Effector memory CD8-positive, alpha-beta T cell (primary cell): Measurements from ENCODE around the gene SPAG4.

Experiments used
- ATAC-seq: fragments of 150-1000 bp; cut with Tn5 transposase; replicated peaks from 2 replicates; pipeline ENCODE4 v1.10.0; 2021; ENCODE audit warnings: mild to moderate bottlenecking, moderate library complexity
- DNase-seq, 3 experiments: peaks; one replicate each; pipeline ENCODE4 v3.0.0; 2021
- H3K27ac Mint-ChIP-seq, 2 donors: one replicate each; pipeline ENCODE4 v1.8.0; 2022; ENCODE audit warnings: mild to moderate bottlenecking in 2 of 2, mixed read lengths in 2 of 2, moderate library complexity in 2 of 2
- H3K27me3 Mint-ChIP-seq, 2 donors: one replicate each; pipeline ENCODE4 v1.8.0; 2022; ENCODE audit warnings: mixed read lengths in 2 of 2
- H3K36me3 Mint-ChIP-seq: one replicate; pipeline ENCODE4 v1.8.0; 2022; ENCODE audit warnings: mild to moderate bottlenecking, moderate library complexity, mixed read lengths; ENCODE audit not compliant: insufficient read depth
- H3K4me1 Mint-ChIP-seq, 2 donors: one replicate each; pipeline ENCODE4 v1.8.0; 2022; ENCODE audit warnings: low read depth in 2 of 2, mixed read lengths in 2 of 2
- H3K4me3 Mint-ChIP-seq, 2 donors: one replicate each; pipeline ENCODE4 v1.8.0; 2022; ENCODE audit warnings: mild to moderate bottlenecking in 2 of 2, mixed read lengths in 2 of 2, moderate library complexity in 2 of 2
- H3K9me3 Mint-ChIP-seq, 2 donors: one replicate each; pipeline ENCODE4 v1.8.0; 2022; ENCODE audit warnings: mixed read lengths in 2 of 2

The SPAG4 gene

GRCh38 chr20:35638751-35639150, 23.1 kb downstream of the SPAG4 start:
- Mint-ChIP-seq H3K4me1 (peaks cover 60 to 73% of the 10 kb centered on the region in 2 donors), H3K9me3 (no peaks in the 10 kb centered on the region), H3K27me3 (no peaks in the 10 kb centered on the region), H3K36me3 (peaks cover 6% of the 10 kb centered on the region), H3K27ac (no peak overlapping the region), H3K4me3 (no peak overlapping the region)
- ATAC-seq (no peak), DNase-seq (no peak)

GRCh38 chr20:35640724-35641123, 25.1 kb downstream of the SPAG4 start:
- Mint-ChIP-seq H3K36me3 (peaks cover 1% of the 10 kb centered on the region), H3K27ac (peak overlapping the region; percentile 9 to 45), H3K27me3 (no peaks in the 10 kb centered on the region), H3K4me1 (peaks cover 71 to 80% of the 10 kb centered on the region in 2 donors), H3K4me3 (no peak overlapping the region), H3K9me3 (no peaks in the 10 kb centered on the region)
- ATAC-seq (no peak), DNase-seq (no peak)

DNA sequence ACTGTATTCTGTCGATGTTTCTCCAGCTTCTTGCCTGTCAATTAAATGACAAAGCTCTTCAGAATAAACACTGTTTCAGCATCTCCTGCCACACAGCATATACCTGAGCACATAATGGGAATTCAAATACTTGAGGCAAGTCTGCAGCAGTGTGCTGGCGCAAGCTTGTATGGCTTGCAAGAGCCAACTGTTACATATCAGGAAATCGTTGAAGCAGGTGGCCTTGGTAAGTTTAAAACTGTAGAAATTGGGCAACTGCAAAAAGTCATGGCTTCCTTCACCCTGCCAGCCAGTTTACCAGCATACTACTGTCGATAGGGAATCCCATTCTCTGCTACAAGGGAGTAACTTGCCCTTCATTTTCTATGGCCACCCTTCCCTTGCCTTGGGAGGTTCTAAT, 26.1 kb downstream of the SPAG4 start:
- no peak for DNase-seq
- no peaks in the 10 kb centered on the region for H3K9me3 Mint-ChIP-seq
- no peak overlapping the region for H3K4me3 Mint-ChIP-seq
- no peak for ATAC-seq
- H3K27ac Mint-ChIP-seq: peak overlapping the region; percentile 9 to 45
- peaks cover 71 to 82% of the 10 kb centered on the region in 2 donors for H3K4me1 Mint-ChIP-seq
- H3K36me3 Mint-ChIP-seq: peaks cover 2% of the 10 kb centered on the region
- H3K27me3 Mint-ChIP-seq: no peaks in the 10 kb centered on the region

GRCh38 chr20:35643045-35643444, 27.4 kb downstream of the SPAG4 start:
- no peaks in the 10 kb centered on the region for H3K9me3 Mint-ChIP-seq
- ATAC-seq (no peak), DNase-seq (no peak)
- H3K36me3 Mint-ChIP-seq: peaks cover 7% of the 10 kb centered on the region
- H3K4me3 Mint-ChIP-seq: no peak overlapping the region
- H3K27me3 Mint-ChIP-seq: no peaks in the 10 kb centered on the region
- H3K4me1 Mint-ChIP-seq: peaks cover 60 to 74% of the 10 kb centered on the region in 2 donors
- peak overlapping the region; percentile 5 to 9 for H3K27ac Mint-ChIP-seq

GRCh38 chr20:35644806-35645205, 29.2 kb downstream of the SPAG4 start:
- Mint-ChIP-seq H3K9me3 (no peaks in the 10 kb centered on the region), H3K36me3 (peaks cover 7% of the 10 kb centered on the region), H3K4me3 (peak overlapping the region in 1 of 2 donors; percentile 5), H3K4me1 (peaks cover 66 to 85% of the 10 kb centered on the region in 2 donors), H3K27me3 (no peaks in the 10 kb centered on the region), H3K27ac (peak overlapping the region; percentile 51 to 86)
- DNase-seq (no peak), ATAC-seq (no peak)

- Mint-ChIP-seq H3K36me3 (peaks cover 13% of the 10 kb centered on the region), H3K27me3 (no peaks in the 10 kb centered on the region), H3K9me3 (no peaks in the 10 kb centered on the region), H3K4me3 (no peak overlapping the region), H3K4me1 (peaks cover 44 to 63% of the 10 kb centered on the region in 2 donors), H3K27ac (peak overlapping the region; percentile 28 to 51)
- ATAC-seq: no peak
- no peak for DNase-seq
Measured at GRCh38 chr20:35648836-35649235, 33.2 kb downstream of the SPAG4 start.

- H3K9me3 Mint-ChIP-seq: no peaks in the 10 kb centered on the region
- peak overlapping the region in 1 of 2 donors; percentile 67 for H3K27ac Mint-ChIP-seq
- H3K27me3 Mint-ChIP-seq: no peaks in the 10 kb centered on the region
- peaks cover 13% of the 10 kb centered on the region for H3K36me3 Mint-ChIP-seq
- no peak for DNase-seq
- ATAC-seq: no peak
- peaks cover 28 to 46% of the 10 kb centered on the region in 2 donors for H3K4me1 Mint-ChIP-seq
- no peak overlapping the region for H3K4me3 Mint-ChIP-seq
Measured at GRCh38 chr20:35650632-35651031, 35.0 kb downstream of the SPAG4 start.

DNA sequence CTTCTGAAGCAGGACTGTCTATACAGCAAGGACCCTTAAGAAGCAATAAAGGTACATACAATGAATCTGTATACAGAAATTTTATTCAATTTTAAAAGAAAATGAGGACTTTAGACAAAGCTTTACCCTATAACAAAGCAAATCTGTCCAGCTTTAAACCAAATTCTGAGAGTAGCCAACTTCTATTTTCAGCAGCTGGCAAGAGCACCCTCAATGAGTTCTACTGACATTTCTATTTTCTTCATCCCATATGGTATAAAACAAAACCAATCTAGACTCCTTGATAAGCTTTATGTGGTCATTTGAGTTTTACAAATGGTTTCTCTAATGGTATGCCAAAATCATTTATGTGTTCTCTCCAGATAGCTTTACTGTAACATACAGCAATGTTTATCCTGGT, 36.3 kb downstream of the SPAG4 start:
- H3K27me3 Mint-ChIP-seq: no peaks in the 10 kb centered on the region
- ATAC-seq: no peak
- no peaks in the 10 kb centered on the region for H3K9me3 Mint-ChIP-seq
- DNase-seq: no peak
- peak overlapping the region in 1 of 2 donors; percentile 67 for H3K27ac Mint-ChIP-seq
- peaks cover 24 to 41% of the 10 kb centered on the region in 2 donors for H3K4me1 Mint-ChIP-seq
- H3K4me3 Mint-ChIP-seq: no peak overlapping the region
- peaks cover 19% of the 10 kb centered on the region for H3K36me3 Mint-ChIP-seq

DNA sequence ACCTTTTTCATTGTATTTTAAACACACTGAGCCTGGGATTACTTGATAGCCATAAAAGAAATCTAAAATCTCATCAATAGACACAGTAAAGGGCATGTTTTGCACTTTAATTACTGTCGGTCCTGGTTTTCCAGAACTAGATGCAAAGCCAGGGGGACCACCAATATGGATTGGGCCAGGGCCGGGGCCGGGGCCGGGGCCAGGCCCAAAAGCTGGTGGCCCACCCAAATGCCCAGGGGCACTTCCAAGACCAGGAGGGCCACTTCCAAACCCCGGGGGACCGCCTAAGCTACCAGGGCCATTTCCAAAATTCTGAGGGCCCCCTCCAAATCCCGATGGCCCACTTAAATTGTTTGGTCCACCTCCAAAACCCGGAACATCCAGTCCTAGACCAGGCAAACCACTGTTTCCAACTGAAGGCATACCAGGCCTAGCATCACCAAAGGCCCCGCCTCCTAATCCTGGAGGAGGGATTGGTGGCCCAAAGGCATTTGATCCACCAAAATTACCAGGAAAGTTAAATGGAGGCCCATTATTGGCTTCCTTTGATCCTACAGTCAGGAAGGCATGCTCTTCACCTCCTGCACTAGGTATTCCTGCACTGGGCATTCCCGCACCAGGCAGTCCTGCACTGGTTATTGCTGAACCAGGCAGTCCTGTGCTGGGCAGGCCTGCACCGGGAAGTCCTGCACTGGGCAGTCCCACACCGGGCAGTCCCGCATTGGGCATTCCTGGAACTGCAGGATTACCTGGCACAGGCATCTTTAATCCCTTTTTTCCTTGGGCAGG, 37.2 kb downstream of the SPAG4 start:
- H3K36me3 Mint-ChIP-seq: peaks cover 17% of the 10 kb centered on the region
- H3K4me1 Mint-ChIP-seq: peaks cover 29 to 44% of the 10 kb centered on the region in 2 donors
- H3K27ac Mint-ChIP-seq: no peak overlapping the region
- no peak for ATAC-seq
- no peaks in the 10 kb centered on the region for H3K27me3 Mint-ChIP-seq
- DNase-seq: no peak
- H3K4me3 Mint-ChIP-seq: no peak overlapping the region
- no peaks in the 10 kb centered on the region for H3K9me3 Mint-ChIP-seq

DNA sequence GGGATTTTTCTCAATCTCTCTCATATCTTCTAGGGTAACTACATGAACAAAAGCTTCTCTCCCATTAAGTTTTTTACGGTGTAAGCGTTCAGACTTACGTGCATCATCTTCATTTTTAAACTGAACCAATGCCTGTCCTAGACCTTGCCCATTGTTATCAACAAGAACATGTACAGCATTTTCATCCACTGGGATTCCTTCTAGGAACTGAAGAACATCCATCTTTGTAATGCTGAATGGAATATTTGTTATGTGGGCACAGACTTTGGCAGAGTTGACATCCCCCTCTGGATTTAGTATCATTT, 37.8 kb downstream of the SPAG4 start:
- H3K4me3 Mint-ChIP-seq: no peak overlapping the region
- no peak overlapping the region for H3K27ac Mint-ChIP-seq
- DNase-seq (no peak), ATAC-seq (no peak)
- H3K36me3 Mint-ChIP-seq: peaks cover 18% of the 10 kb centered on the region
- no peaks in the 10 kb centered on the region for H3K27me3 Mint-ChIP-seq
- H3K9me3 Mint-ChIP-seq: no peaks in the 10 kb centered on the region
- peaks cover 27 to 45% of the 10 kb centered on the region in 2 donors for H3K4me1 Mint-ChIP-seq

- H3K27me3 Mint-ChIP-seq: no peaks in the 10 kb centered on the region
- H3K4me1 Mint-ChIP-seq: peaks cover 27 to 46% of the 10 kb centered on the region in 2 donors
- H3K9me3 Mint-ChIP-seq: no peaks in the 10 kb centered on the region
- peaks cover 22% of the 10 kb centered on the region for H3K36me3 Mint-ChIP-seq
- no peak overlapping the region for H3K27ac Mint-ChIP-seq
- H3K4me3 Mint-ChIP-seq: no peak overlapping the region
- ATAC-seq: no peak
- no peak for DNase-seq
Measured at GRCh38 chr20:35653893-35654292, 38.3 kb downstream of the SPAG4 start.

DNA sequence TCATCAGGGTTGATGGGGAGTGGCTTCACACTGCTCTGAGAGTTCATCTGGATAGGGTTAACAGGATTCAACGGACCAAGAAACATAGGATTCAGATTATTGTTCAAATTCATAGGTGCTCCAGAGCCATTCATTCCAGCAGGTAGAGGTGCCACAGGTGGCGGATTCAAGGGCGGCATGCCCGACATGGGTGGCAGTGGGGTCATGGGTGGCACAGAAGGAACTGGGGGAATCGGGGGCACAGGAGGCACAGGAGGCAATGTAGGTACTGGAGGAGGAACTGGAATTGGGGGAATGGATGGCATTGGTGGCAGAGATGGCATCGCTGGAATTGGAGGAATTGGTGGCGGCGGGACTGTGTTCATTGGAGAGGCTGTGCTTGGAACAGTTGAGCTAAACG, 38.8 kb downstream of the SPAG4 start:
- peaks cover 22% of the 10 kb centered on the region for H3K36me3 Mint-ChIP-seq
- no peaks in the 10 kb centered on the region for H3K27me3 Mint-ChIP-seq
- no peaks in the 10 kb centered on the region for H3K9me3 Mint-ChIP-seq
- no peak overlapping the region for H3K4me3 Mint-ChIP-seq
- peaks cover 26 to 46% of the 10 kb centered on the region in 2 donors for H3K4me1 Mint-ChIP-seq
- no peak overlapping the region for H3K27ac Mint-ChIP-seq
- no peak for DNase-seq
- no peak for ATAC-seq

GRCh38 chr20:35657271-35657670, 41.6 kb downstream of the SPAG4 start:
- Mint-ChIP-seq H3K4me1 (peaks cover 36 to 53% of the 10 kb centered on the region in 2 donors), H3K36me3 (peaks cover 20% of the 10 kb centered on the region), H3K9me3 (no peaks in the 10 kb centered on the region), H3K27ac (peak overlapping the region; percentile 62 to 83), H3K27me3 (no peaks in the 10 kb centered on the region), H3K4me3 (peak overlapping the region; percentile 3 to 48)
- ATAC-seq: peak; percentile 23
- DNase-seq: no peak

DNA sequence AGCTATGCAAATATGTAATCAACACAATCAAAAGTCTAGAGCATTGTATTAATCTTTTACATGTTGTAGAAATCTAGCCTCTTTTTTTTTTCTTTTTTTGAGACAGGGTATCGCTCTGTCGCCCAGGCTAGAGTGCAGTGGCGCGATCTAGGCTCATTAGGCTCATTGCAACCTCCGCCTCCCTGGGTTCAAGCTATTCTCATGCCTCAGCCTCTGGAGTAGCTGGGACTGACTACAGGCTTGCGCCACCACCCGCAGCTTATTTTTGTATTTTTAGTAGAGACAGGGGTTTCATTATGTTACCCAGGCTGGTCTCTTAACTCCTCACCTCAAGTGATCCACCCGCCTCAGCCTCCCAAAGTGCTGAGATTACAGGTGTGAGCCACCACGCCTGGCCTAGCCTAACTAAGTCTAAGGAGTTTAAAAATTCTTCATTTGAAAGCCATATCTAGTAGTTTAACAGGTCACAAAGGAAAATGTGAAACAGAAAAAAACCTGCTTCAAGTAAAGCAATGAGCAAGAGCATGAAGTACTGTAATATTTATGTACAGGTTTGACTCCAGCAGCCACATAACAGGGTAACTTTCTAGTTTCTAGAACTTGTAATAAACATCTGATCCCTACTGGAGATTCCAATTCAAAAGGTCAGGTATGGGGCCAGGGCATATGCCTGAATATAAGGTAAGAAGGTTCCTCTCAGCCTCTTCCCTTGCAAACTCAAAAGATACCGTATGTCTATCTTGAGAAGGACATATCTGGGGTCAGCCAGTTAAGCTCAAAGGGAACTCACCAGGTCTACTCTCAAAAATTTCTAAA, 44.7 kb downstream of the SPAG4 start:
- H3K4me1 Mint-ChIP-seq: peaks cover 56 to 76% of the 10 kb centered on the region in 2 donors
- peaks cover 49% of the 10 kb centered on the region for H3K36me3 Mint-ChIP-seq
- ATAC-seq: no peak

More for the DNA sequence above, 44.7 kb downstream of the SPAG4 start:
- DNase-seq: no peak
- Mint-ChIP-seq H3K27me3 (no peaks in the 10 kb centered on the region), H3K9me3 (no peaks in the 10 kb centered on the region), H3K4me3 (peak overlapping the region; percentile 97 to 98), H3K27ac (peak overlapping the region; percentile 98 to 99)
